ENCODE results near the gene TCEA3. TPM values are rescaled to one million over a fixed set of nuclear protein-coding genes. Genes with fewer than 3 reads are reported as not detected.

TCEA3 gene
- total RNA-seq, 1 experiment from 2014 or later: 0.37 TPM

DNA sequence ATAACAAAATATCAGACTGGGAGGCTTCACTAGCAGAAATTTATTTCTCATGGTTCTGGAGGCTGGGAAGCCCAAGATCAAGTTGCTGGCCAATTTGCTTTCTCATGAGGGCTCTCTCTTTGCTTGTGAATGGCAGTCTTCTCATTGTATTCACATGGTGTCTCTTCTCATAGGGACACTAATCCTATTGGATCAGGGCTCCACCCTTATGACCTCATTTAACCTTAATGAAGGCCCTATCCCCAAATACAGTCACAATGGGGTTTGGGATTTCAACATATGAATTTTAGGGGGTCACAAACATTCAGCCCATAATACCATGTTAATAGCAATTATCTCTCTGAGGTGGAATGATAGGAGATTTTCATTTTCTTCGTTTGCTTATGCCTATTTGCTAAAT is 25.3 kb downstream of the TCEA3 start (continued):
- TF ChIP-seq TP53 (CRISPR knock-in tag; IDR thresholded peaks at IDR 0.05) (no peak), NFE2L1 (CRISPR knock-in tag; IDR thresholded peaks at IDR 0.05) (no peak), NR1H2 (CRISPR knock-in tag; IDR thresholded peaks at IDR 0.05) (no peak), ZNF121 (CRISPR knock-in tag; IDR thresholded peaks at IDR 0.05) (no peak)
- TF ChIP-seq, protein P1, sequence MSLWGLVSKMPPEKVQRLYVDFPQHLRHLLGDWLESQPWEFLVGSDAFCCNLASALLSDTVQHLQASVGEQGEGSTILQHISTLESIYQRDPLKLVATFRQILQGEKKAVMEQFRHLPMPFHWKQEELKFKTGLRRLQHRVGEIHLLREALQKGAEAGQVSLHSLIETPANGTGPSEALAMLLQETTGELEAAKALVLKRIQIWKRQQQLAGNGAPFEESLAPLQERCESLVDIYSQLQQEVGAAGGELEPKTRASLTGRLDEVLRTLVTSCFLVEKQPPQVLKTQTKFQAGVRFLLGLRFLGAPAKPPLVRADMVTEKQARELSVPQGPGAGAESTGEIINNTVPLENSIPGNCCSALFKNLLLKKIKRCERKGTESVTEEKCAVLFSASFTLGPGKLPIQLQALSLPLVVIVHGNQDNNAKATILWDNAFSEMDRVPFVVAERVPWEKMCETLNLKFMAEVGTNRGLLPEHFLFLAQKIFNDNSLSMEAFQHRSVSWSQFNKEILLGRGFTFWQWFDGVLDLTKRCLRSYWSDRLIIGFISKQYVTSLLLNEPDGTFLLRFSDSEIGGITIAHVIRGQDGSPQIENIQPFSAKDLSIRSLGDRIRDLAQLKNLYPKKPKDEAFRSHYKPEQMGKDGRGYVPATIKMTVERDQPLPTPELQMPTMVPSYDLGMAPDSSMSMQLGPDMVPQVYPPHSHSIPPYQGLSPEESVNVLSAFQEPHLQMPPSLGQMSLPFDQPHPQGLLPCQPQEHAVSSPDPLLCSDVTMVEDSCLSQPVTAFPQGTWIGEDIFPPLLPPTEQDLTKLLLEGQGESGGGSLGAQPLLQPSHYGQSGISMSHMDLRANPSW (CRISPR knock-in tag; conservative IDR thresholded peaks at IDR 0.05; ENCODE audit: low read depth): no peak

DNA sequence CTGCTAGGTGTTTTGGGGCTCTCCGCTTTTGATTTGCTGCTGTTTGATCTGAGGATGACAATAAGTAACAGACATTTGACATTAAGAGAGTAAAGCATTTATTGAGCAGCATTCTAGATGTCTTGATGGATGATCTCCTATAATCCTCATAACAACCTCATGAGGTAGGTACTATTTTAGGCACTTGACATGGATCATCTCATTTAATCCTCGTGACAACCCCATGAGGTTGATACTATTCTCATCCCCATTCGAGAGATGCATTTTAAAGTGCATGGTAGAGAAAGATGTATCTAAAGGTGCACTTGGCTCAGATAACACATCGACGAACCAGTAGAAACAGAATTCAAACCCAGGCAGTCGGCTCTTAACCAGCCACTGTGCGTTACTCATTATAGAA is 26.6 kb downstream of the TCEA3 start:
- ATAC-seq (no peak), DNase-seq (ENCODE audit: low spot score) (no peak)
- peaks cover 19% of the 10 kb centered on the region for H3K4me1 Mint-ChIP-seq
- ChIA-PET POLR2A (no interaction called here), CTCF (no interaction called here)
- H3K36me3 Mint-ChIP-seq: no peaks in the 10 kb centered on the region
- TF ChIP-seq NFE2L1 (CRISPR knock-in tag; IDR thresholded peaks at IDR 0.05) (no peak), ETV6 (CRISPR knock-in tag; IDR thresholded peaks at IDR 0.05) (no peak), ZNF232 (CRISPR knock-in tag; IDR thresholded peaks at IDR 0.05) (no peak), CREM (CRISPR knock-in tag; IDR thresholded peaks at IDR 0.05) (no peak), ZNF263 (CRISPR knock-in tag; IDR thresholded peaks at IDR 0.05; ENCODE audit: low read depth) (no peak), MXD4 (CRISPR knock-in tag; IDR thresholded peaks at IDR 0.05; ENCODE audit: borderline replicate concordance) (no peak), GRHL2 (CRISPR knock-in tag; IDR thresholded peaks at IDR 0.05; ENCODE audit: insufficient replicate concordance, severe bottlenecking) (no peak), JUN (CRISPR knock-in tag; IDR thresholded peaks at IDR 0.05) (no peak), ESRRA (CRISPR knock-in tag; IDR thresholded peaks at IDR 0.05; ENCODE audit: borderline replicate concordance) (no peak), NFYB (CRISPR knock-in tag; conservative IDR thresholded peaks at IDR 0.05; ENCODE audit: low read depth) (no peak), EMX1 (CRISPR knock-in tag; IDR thresholded peaks at IDR 0.05) (no peak), ZNF671 (CRISPR knock-in tag; IDR thresholded peaks at IDR 0.05) (no peak), GABPB1 (CRISPR knock-in tag; IDR thresholded peaks at IDR 0.05) (no peak), HMGA2 (CRISPR knock-in tag; IDR thresholded peaks at IDR 0.05) (no peak)
- TF ChIP-seq, protein P2, sequence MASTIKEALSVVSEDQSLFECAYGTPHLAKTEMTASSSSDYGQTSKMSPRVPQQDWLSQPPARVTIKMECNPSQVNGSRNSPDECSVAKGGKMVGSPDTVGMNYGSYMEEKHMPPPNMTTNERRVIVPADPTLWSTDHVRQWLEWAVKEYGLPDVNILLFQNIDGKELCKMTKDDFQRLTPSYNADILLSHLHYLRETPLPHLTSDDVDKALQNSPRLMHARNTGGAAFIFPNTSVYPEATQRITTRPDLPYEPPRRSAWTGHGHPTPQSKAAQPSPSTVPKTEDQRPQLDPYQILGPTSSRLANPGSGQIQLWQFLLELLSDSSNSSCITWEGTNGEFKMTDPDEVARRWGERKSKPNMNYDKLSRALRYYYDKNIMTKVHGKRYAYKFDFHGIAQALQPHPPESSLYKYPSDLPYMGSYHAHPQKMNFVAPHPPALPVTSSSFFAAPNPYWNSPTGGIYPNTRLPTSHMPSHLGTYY (CRISPR knock-in tag; IDR thresholded peaks at IDR 0.05): no peak
- no peak overlapping the region for H3K27ac Mint-ChIP-seq
- no peaks in the 10 kb centered on the region for H3K27me3 Mint-ChIP-seq (ENCODE audit: low read depth)
- H3K9me3 Mint-ChIP-seq: no peaks in the 10 kb centered on the region
- H3K4me3 Mint-ChIP-seq: no peak overlapping the region

DNA sequence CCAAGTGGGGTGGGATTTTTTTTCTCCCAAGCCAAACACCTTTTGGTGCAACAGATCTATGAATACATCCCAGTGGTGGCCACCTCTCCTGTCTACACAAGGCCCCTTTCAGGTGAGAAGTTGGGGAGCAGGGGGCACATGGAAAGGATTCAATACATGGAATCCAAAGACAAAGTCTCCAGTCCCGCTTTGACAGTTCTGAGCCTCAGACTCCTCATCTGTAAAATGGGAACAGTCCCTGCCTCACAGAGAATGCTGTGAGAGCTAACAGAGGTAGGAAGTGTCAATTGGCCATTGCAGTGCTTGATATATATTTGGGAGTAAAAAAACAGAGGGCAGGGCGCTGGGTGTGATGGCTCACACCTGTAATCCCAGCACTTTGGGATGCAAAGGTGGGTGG is 28.2 kb downstream of the TCEA3 start:
- ATAC-seq: no peak
- ChIA-PET CTCF (interaction anchor here (3.1 kb wide), 1 partner anchor 7 kb away, joined by 36 read pairs; no protein-coding TSS in a partner anchor), POLR2A (no interaction called here)
- no peak for DNase-seq (ENCODE audit: low spot score)
- TF ChIP-seq ZNF396 (CRISPR knock-in tag; IDR thresholded peaks at IDR 0.05; ENCODE audit: borderline replicate concordance) (no peak), PRRX2 (CRISPR knock-in tag; IDR thresholded peaks at IDR 0.05) (no peak), NR2C2 (CRISPR knock-in tag; IDR thresholded peaks at IDR 0.05) (no peak), ZNF121 (CRISPR knock-in tag; IDR thresholded peaks at IDR 0.05) (no peak), TP53 (CRISPR knock-in tag; IDR thresholded peaks at IDR 0.05) (no peak), IRF2 (CRISPR knock-in tag; IDR thresholded peaks at IDR 0.05; ENCODE audit: borderline replicate concordance, low read depth) (no peak), ESRRA (CRISPR knock-in tag; IDR thresholded peaks at IDR 0.05; ENCODE audit: borderline replicate concordance) (no peak), SMAD3 (CRISPR knock-in tag; IDR thresholded peaks at IDR 0.05; ENCODE audit: borderline replicate concordance) (no peak), ELF4 (CRISPR knock-in tag; IDR thresholded peaks at IDR 0.05; ENCODE audit: low read depth) (no peak), RELA (CRISPR knock-in tag; IDR thresholded peaks at IDR 0.05; ENCODE audit: borderline replicate concordance) (no peak), ZNF263 (CRISPR knock-in tag; IDR thresholded peaks at IDR 0.05; ENCODE audit: low read depth) (no peak), ZNF423 (CRISPR knock-in tag; IDR thresholded peaks at IDR 0.05) (no peak)
- TF ChIP-seq, protein P3, sequence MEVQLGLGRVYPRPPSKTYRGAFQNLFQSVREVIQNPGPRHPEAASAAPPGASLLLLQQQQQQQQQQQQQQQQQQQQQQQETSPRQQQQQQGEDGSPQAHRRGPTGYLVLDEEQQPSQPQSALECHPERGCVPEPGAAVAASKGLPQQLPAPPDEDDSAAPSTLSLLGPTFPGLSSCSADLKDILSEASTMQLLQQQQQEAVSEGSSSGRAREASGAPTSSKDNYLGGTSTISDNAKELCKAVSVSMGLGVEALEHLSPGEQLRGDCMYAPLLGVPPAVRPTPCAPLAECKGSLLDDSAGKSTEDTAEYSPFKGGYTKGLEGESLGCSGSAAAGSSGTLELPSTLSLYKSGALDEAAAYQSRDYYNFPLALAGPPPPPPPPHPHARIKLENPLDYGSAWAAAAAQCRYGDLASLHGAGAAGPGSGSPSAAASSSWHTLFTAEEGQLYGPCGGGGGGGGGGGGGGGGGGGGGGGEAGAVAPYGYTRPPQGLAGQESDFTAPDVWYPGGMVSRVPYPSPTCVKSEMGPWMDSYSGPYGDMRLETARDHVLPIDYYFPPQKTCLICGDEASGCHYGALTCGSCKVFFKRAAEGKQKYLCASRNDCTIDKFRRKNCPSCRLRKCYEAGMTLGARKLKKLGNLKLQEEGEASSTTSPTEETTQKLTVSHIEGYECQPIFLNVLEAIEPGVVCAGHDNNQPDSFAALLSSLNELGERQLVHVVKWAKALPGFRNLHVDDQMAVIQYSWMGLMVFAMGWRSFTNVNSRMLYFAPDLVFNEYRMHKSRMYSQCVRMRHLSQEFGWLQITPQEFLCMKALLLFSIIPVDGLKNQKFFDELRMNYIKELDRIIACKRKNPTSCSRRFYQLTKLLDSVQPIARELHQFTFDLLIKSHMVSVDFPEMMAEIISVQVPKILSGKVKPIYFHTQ (CRISPR knock-in tag; IDR thresholded peaks at IDR 0.05): no peak
- TF ChIP-seq, protein P4, sequence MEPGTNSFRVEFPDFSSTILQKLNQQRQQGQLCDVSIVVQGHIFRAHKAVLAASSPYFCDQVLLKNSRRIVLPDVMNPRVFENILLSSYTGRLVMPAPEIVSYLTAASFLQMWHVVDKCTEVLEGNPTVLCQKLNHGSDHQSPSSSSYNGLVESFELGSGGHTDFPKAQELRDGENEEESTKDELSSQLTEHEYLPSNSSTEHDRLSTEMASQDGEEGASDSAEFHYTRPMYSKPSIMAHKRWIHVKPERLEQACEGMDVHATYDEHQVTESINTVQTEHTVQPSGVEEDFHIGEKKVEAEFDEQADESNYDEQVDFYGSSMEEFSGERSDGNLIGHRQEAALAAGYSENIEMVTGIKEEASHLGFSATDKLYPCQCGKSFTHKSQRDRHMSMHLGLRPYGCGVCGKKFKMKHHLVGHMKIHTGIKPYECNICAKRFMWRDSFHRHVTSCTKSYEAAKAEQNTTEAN (CRISPR knock-in tag; IDR thresholded peaks at IDR 0.05): no peak
- no peaks in the 10 kb centered on the region for H3K9me3 Mint-ChIP-seq
- no peaks in the 10 kb centered on the region for H3K36me3 Mint-ChIP-seq
- no peaks in the 10 kb centered on the region for H3K27me3 Mint-ChIP-seq (ENCODE audit: low read depth)
- H3K27ac Mint-ChIP-seq: no peak overlapping the region
- H3K4me3 Mint-ChIP-seq: no peak overlapping the region
- H3K4me1 Mint-ChIP-seq: peaks cover 19% of the 10 kb centered on the region
